ENCODE measurements around the gene CFAP61. TPM values are rescaled to one million over a fixed set of nuclear protein-coding genes. Genes with fewer than 3 reads are reported as not detected.
"Not testable (repeated sequence)": the region's sequence is repeated elsewhere in the genome, so short reads cannot be mapped to it uniquely, and the experiment has no call there.

The CFAP61 gene
- 1 to 10 TPM; 3.3 to 4.9 (median 4.3) TPM for polyA plus RNA-seq (ENCODE audit: insufficient read length in 3 of 3)
- long read RNA-seq, donor 1 = 0 reads
- long read RNA-seq, donor 2 = 0 reads
- long read RNA-seq, donor 3 = 0 reads
- long read RNA-seq, donor 4 = 0 reads
- long read RNA-seq, donor 5 = 0 reads
- long read RNA-seq, donor 6 = 0 reads
- long read RNA-seq, donor 7 = 0 reads
- long read RNA-seq, donor 8 = 0 reads
- long read RNA-seq, donor 9 = 0 reads
- long read RNA-seq, donor 10 = 0 reads
- long read RNA-seq, donor 11 = 0 reads
- long read RNA-seq, donor 12 = 0 reads
- long read RNA-seq, donor 13 = 0 reads
- long read RNA-seq, donor 14 = 0 reads
- long read RNA-seq, donor 15 = 0 reads
- long read RNA-seq, donor 16 = 0 reads

GRCh38 chr20:20052074-20052970 is at the start of gene CFAP61, which contains the start of gene CRNKL1:
TSS of gene CFAP61 (plus strand) at chr20:20052532. CDS start at chr20:20056654, 4,122 bp downstream.
TSS of gene CRNKL1 (minus strand) at chr20:20052466. CDS start at chr20:20052342, 124 bp downstream.
- peak; percentile 90 to 99 (median 95) for DNase-seq (ENCODE audit: extremely low read depth in 1 of 11, low read depth in 9 of 11, low spot score in 4 of 11)

GRCh38 chr20:20003031-20003954 is 49.0 kb upstream of the CFAP61 start:
- DNase-seq (ENCODE audit: extremely low read depth in 1 of 11, low read depth in 9 of 11, low spot score in 4 of 11) = no peak

- not testable (repeated sequence) for DNase-seq (ENCODE audit: extremely low read depth in 1 of 11, low read depth in 9 of 11, low spot score in 4 of 11)
Measured at GRCh38 chr20:20003955-20004322, 48.4 kb upstream of the CFAP61 start.

- no peak for DNase-seq (ENCODE audit: extremely low read depth in 1 of 11, low read depth in 9 of 11, low spot score in 4 of 11)
Measured at GRCh38 chr20:20005342-20005741, 47.0 kb upstream of the CFAP61 start.

- no peak for DNase-seq (ENCODE audit: extremely low read depth in 1 of 11, low read depth in 9 of 11, low spot score in 4 of 11)
Measured at GRCh38 chr20:20009784-20010253, 42.5 kb upstream of the CFAP61 start.

- DNase-seq (ENCODE audit: extremely low read depth in 1 of 11, low read depth in 9 of 11, low spot score in 4 of 11) = peak in 6 of 11 donors; percentile 66 to 81 (median 73)
Measured at GRCh38 chr20:20010639-20011500, 41.5 kb upstream of the CFAP61 start.

GRCh38 chr20:20012541-20012940 is 39.8 kb upstream of the CFAP61 start:
- DNase-seq (ENCODE audit: extremely low read depth in 1 of 11, low read depth in 9 of 11, low spot score in 4 of 11) = no peak

- no peak for DNase-seq (ENCODE audit: extremely low read depth in 1 of 11, low read depth in 9 of 11, low spot score in 4 of 11)
Measured at GRCh38 chr20:20014659-20015058, 37.7 kb upstream of the CFAP61 start.

- DNase-seq (ENCODE audit: extremely low read depth in 1 of 11, low read depth in 9 of 11, low spot score in 4 of 11) = peak; percentile 72 to 91 (median 89)
Measured at GRCh38 chr20:20017001-20017843, 35.1 kb upstream of the CFAP61 start, which contains the start of gene NAA20. TSS of gene NAA20 (plus strand) at chr20:20017362. CDS start at chr20:20017397, 35 bp downstream.

GRCh38 chr20:20017844-20018185 is 34.5 kb upstream of the CFAP61 start:
- no peak for DNase-seq (ENCODE audit: extremely low read depth in 1 of 11, low read depth in 9 of 11, low spot score in 4 of 11)

GRCh38 chr20:20018366-20018765 is 34.0 kb upstream of the CFAP61 start:
- DNase-seq (ENCODE audit: extremely low read depth in 1 of 11, low read depth in 9 of 11, low spot score in 4 of 11) = no peak

GRCh38 chr20:20019123-20019522 is 33.2 kb upstream of the CFAP61 start:
- no peak for DNase-seq (ENCODE audit: extremely low read depth in 1 of 11, low read depth in 9 of 11, low spot score in 4 of 11)

- DNase-seq (ENCODE audit: extremely low read depth in 1 of 11, low read depth in 9 of 11, low spot score in 4 of 11) = no peak
Measured at GRCh38 chr20:20020908-20021307, 31.4 kb upstream of the CFAP61 start.

GRCh38 chr20:20021835-20022234 is 30.5 kb upstream of the CFAP61 start:
- no peak for DNase-seq (ENCODE audit: extremely low read depth in 1 of 11, low read depth in 9 of 11, low spot score in 4 of 11)

- no peak for DNase-seq (ENCODE audit: extremely low read depth in 1 of 11, low read depth in 9 of 11, low spot score in 4 of 11)
Measured at GRCh38 chr20:20022498-20022897, 29.8 kb upstream of the CFAP61 start.

GRCh38 chr20:20023395-20023794 is 28.9 kb upstream of the CFAP61 start:
- no peak for DNase-seq (ENCODE audit: extremely low read depth in 1 of 11, low read depth in 9 of 11, low spot score in 4 of 11)

GRCh38 chr20:20024942-20025341 is 27.4 kb upstream of the CFAP61 start:
- DNase-seq (ENCODE audit: extremely low read depth in 1 of 11, low read depth in 9 of 11, low spot score in 4 of 11) = no peak
